SK-N-MC (cell line): ENCODE data around the gene FAM3C.
"Not testable (repeated sequence)": the region's sequence is repeated elsewhere in the genome, so short reads cannot be mapped to it uniquely, and the experiment has no call there.

Source experiments
- DNase-seq: peaks from one replicate; pipeline ENCODE4 v3.0.0-alpha.2; 2011; ENCODE audit warnings: low read depth, low spot score
- H3K27ac ChIP-seq: fragments of 200-600 bp; sonication (generic); 2 replicates; pipeline ENCODE4 v1.5.1; 2016; ENCODE audit warnings: mixed run types
- H3K36me3 ChIP-seq: fragments of 200-600 bp; sonication (generic); 2 replicates; pipeline ENCODE4 v1.6.1; 2017; ENCODE audit warnings: antibody characterized with exemption, low read length, mixed read lengths; ENCODE audit not compliant: insufficient read depth
- H3K4me3 ChIP-seq: fragments of 200-600 bp; sonication (generic); 2 replicates; pipeline ENCODE4 v1.5.1; 2016
- H3K9ac ChIP-seq: fragments of 200-600 bp; sonication (generic); 2 replicates; pipeline ENCODE4 v1.8.0; 2017; ENCODE audit warnings: mixed run types, mixed read lengths; ENCODE audit not compliant: insufficient read length
- H3K9me3 ChIP-seq: fragments of 200-600 bp; sonication (generic); 2 replicates; pipeline ENCODE4 v1.6.1; 2017; ENCODE audit warnings: low read depth, mild to moderate bottlenecking, antibody characterized with exemption, low read length, moderate library complexity, mixed read lengths
- EZH2 ChIP-seq: fragments of 200-600 bp; sonication (generic); IDR thresholded peaks from one replicate; pipeline ENCODE4 v1.6.1; 2017; ENCODE audit warnings: antibody characterized with exemption
- FOXP2 ChIP-seq: optimal IDR thresholded peaks from 2 replicates; pipeline ENCODE3; 2011; ENCODE audit warnings: mild to moderate bottlenecking, moderate library complexity; ENCODE audit not compliant: insufficient read depth; ENCODE audit errors: extremely low read length, control extremely low read depth
- POLR2AphosphoS5 ChIP-seq: IDR thresholded peaks from 2 replicates; pipeline ENCODE4 v1.6.1; 2012; ENCODE audit warnings: mild to moderate bottlenecking, low read depth, low read length, borderline replicate concordance

Gene FAM3C

GRCh38 chr7:121431996-121432395 lies 35.9 kb upstream of the FAM3C start:
- no peak for DNase-seq
- TF ChIP-seq EZH2 (no peak), POLR2AphosphoS5 (no peak), FOXP2 (no peak)
- H3K9me3 ChIP-seq = no peaks in the 10 kb centered on the region
- H3K36me3 ChIP-seq = no peaks in the 10 kb centered on the region
- no peak overlapping the region for H3K9ac ChIP-seq
- no peak overlapping the region for H3K27ac ChIP-seq
- no peak overlapping the region for H3K4me3 ChIP-seq

- TF ChIP-seq EZH2 = no peak
- no peak for TF ChIP-seq POLR2AphosphoS5
- TF ChIP-seq FOXP2 = no peak
- H3K9ac ChIP-seq = no peak overlapping the region
- H3K36me3 ChIP-seq = no peaks in the 10 kb centered on the region
- H3K9me3 ChIP-seq = no peaks in the 10 kb centered on the region
- DNase-seq = no peak
- H3K4me3 ChIP-seq = no peak overlapping the region
- H3K27ac ChIP-seq = no peak overlapping the region
Measured at GRCh38 chr7:121431389-121431995, 35.4 kb upstream of the FAM3C start.

- Histone ChIP-seq H3K36me3 (no peaks in the 10 kb centered on the region), H3K9me3 (no peaks in the 10 kb centered on the region), H3K27ac (no peak overlapping the region), H3K9ac (no peak overlapping the region), H3K4me3 (no peak overlapping the region)
- no peak for TF ChIP-seq POLR2AphosphoS5
- no peak for TF ChIP-seq FOXP2
- TF ChIP-seq EZH2 = no peak
- DNase-seq = no peak
Measured at GRCh38 chr7:121430558-121430957, 34.5 kb upstream of the FAM3C start.

- no peak overlapping the region for H3K9ac ChIP-seq
- no peak overlapping the region for H3K27ac ChIP-seq
- H3K9me3 ChIP-seq = no peaks in the 10 kb centered on the region
- H3K4me3 ChIP-seq = no peak overlapping the region
- DNase-seq = no peak
- TF ChIP-seq FOXP2 (no peak), POLR2AphosphoS5 (no peak), EZH2 (no peak)
- no peaks in the 10 kb centered on the region for H3K36me3 ChIP-seq
Measured at GRCh38 chr7:121429798-121430197, 33.7 kb upstream of the FAM3C start.

DNA sequence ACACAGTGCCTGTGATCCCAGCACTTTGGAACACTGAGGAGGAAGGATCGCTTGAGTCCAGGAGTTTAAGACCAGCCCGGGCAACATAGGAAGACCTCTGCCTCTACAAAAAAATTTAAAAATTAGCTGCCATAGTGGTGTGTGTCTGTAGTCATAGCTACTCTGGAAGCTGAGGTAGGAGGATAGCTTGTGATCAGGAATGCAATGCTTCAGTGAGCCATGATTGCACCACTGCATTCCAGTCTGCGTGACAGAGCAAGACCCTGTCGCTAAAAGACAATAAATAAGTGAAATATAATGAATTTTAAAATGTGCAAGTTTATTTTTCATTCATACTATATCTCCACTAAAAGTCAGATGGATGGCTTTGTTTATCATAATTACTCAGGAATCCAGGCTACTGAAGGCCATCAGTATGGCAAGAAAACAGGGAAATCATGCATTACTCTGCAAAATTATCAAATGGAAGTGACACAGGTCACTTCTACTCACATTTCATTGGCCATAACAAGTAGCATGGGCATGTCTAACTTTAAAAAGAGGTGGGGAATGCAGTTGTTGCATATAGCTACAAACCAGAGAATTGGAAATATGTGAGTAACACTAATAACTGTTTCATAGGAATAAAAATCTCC lies 32.9 kb upstream of the FAM3C start:
- no peaks in the 10 kb centered on the region for H3K36me3 ChIP-seq
- H3K27ac ChIP-seq = no peak overlapping the region
- H3K9me3 ChIP-seq = no peaks in the 10 kb centered on the region
- no peak overlapping the region for H3K9ac ChIP-seq
- TF ChIP-seq POLR2AphosphoS5 (no peak), EZH2 (no peak), FOXP2 (no peak)
- no peak for DNase-seq
- no peak overlapping the region for H3K4me3 ChIP-seq

DNA sequence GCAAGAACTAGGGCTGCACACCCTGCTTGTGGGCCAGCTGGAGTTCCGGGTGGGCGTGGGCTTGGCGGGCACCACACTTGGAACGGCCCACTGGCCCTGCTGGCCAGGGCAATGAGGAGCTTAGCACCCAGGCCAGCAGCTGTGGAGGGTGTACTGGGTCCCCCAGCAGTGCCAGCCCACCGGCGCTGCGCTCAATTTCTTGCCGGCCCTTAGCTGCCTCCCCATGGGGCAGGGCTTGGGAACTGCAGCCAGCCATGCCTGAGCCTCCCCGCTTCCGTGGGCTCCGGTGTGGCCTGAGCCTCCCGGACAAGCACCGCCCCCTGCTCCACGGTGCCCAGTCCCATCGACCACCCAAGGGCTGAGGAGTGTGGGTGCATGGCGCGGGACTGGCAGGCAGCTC lies 25.6 kb upstream of the FAM3C start:
- H3K9me3 ChIP-seq, DNase-seq, H3K36me3 ChIP-seq, H3K9ac ChIP-seq, H3K27ac ChIP-seq, H3K4me3 ChIP-seq: not testable (repeated sequence)

DNA sequence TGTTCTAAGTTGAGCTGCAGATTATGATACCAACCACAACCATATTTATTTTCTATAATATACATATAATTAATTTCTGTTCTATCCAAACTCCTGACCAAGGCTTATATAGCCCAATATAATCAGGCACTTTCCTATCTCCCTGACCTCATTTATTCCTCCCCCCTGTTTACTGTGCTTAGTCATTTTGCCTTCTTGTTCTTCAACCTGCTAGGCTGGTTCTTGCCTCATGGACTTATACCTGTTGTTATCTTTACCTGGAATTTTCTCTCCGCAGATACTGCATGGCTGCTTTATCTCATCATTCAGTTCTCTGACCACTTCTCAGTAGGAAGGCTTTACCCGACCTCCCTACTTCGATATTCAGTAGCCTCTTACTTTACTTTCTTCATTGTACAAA lies 24.9 kb upstream of the FAM3C start:
- Histone ChIP-seq H3K9me3 (no peaks in the 10 kb centered on the region), H3K27ac (no peak overlapping the region), H3K36me3 (no peaks in the 10 kb centered on the region), H3K4me3 (no peak overlapping the region), H3K9ac (no peak overlapping the region)
- no peak for DNase-seq
- TF ChIP-seq EZH2 = no peak
- no peak for TF ChIP-seq POLR2AphosphoS5

DNA sequence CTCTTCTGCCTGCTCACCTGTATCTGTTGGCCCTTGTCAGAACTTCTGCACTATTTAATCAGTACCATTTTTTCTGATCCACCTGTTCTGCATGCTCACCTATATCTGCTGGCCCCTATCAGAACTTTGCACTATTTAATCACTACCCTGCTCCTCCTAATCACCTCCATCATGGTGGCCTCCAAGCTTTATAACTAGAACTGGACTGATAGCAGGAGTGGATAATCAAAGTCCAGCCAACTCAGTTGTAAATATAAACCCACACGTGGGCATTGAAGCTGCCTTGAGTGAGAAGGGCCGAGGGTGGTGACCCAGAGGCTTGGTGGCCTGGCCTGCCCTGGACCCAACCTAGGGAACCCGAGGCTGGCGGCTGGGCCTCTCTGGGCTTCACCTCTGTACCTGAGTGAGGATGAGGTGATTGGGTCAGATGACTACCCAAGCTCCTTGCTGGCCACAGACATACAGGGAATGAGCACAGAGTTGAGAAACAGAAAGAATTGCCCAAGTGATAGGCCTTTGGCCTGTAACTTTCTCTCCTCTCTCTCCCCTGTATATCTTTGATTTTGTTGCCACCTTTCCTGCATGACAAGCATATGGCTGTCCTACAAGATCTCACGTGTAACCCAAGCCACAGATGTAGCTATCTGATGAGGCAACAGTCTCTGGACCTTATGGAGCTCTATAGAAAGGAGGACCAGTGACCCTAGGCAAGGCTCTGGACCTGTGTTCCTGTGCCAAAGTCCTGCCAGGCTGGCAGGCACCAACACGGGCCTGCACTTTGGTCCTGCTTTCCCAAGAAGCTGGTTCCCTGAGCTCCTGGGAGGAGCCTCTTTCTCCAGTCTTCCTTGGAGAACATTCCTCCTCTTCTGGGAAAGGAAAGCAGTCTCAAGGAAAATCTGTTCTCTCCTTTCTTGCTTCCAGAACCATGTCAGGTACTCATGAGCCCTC lies 23.4 kb upstream of the FAM3C start:
- H3K36me3 ChIP-seq = no peaks in the 10 kb centered on the region
- no peak for TF ChIP-seq POLR2AphosphoS5
- H3K4me3 ChIP-seq = no peak overlapping the region
- H3K9me3 ChIP-seq = no peaks in the 10 kb centered on the region
- no peak overlapping the region for H3K27ac ChIP-seq
- DNase-seq = no peak
- H3K9ac ChIP-seq = no peak overlapping the region
